C4-2B (cell line): ENCODE measurements around the gene BNC2.

Experiments used
- ZFX ChIP-seq: fragments of 450-650 bp; IDR thresholded peaks from 2 replicates; pipeline ENCODE4 v1.6.1; 2017
- TF ChIP-seq, protein P1 (sequence below): fragments of 450-650 bp; conservative IDR thresholded peaks from 2 replicates; pipeline ENCODE4 v1.5.1; 2017; ENCODE audit warnings: mild to moderate bottlenecking

DNA sequence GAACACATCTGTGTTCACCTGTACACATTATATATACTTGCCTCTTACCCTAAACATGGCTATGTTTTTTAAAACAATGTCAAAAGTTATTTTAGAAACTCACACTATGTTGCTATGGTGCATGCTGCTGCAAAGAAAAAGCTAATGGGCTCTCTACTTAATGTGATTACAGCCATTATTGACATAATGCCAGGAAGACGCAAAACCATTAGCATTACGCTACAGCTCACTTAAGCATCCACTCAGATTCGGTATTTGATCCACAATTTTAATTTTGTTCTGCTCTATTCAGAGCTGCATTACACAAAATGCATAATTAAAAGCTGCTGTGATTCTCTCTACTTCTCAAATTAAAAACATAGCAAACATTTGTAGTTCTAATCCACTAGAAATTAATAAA lies 395.2 kb downstream of the BNC2 start:
- TF ChIP-seq, protein P1, sequence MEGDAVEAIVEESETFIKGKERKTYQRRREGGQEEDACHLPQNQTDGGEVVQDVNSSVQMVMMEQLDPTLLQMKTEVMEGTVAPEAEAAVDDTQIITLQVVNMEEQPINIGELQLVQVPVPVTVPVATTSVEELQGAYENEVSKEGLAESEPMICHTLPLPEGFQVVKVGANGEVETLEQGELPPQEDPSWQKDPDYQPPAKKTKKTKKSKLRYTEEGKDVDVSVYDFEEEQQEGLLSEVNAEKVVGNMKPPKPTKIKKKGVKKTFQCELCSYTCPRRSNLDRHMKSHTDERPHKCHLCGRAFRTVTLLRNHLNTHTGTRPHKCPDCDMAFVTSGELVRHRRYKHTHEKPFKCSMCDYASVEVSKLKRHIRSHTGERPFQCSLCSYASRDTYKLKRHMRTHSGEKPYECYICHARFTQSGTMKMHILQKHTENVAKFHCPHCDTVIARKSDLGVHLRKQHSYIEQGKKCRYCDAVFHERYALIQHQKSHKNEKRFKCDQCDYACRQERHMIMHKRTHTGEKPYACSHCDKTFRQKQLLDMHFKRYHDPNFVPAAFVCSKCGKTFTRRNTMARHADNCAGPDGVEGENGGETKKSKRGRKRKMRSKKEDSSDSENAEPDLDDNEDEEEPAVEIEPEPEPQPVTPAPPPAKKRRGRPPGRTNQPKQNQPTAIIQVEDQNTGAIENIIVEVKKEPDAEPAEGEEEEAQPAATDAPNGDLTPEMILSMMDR: no peak
- TF ChIP-seq ZFX: no peak
